Subcutaneous abdominal adipose tissue (tissue), 5 donors: Measurements from ENCODE around the gene MTMR6.
"Not testable (repeated sequence)": the region's sequence is repeated elsewhere in the genome, so short reads cannot be mapped to it uniquely, and the experiment has no call there.

Experiments used
- H3K27ac ChIP-seq: one replicate; pipeline ENCODE4 v1.7.0; 2013; ENCODE audit warnings: low read depth, mild to moderate bottlenecking, inconsistent platforms, low read length, moderate library complexity
- H3K27me3 ChIP-seq, 5 donors: one replicate each; pipeline ENCODE4 v1.7.0; 2013; ENCODE audit warnings: low read length in 5 of 5, inconsistent platforms in 1 of 5; ENCODE audit not compliant: control insufficient read depth in 5 of 5, insufficient read depth in 4 of 5
- H3K36me3 ChIP-seq, 5 donors: one replicate each; pipeline ENCODE4 v1.7.0; 2013; ENCODE audit warnings: low read length in 5 of 5; ENCODE audit not compliant: control insufficient read depth in 5 of 5, insufficient read depth in 5 of 5
- H3K4me1 ChIP-seq, 5 donors: one replicate each; pipeline ENCODE4 v1.7.0; 2013; ENCODE audit warnings: low read length in 5 of 5, mild to moderate bottlenecking in 3 of 5, moderate library complexity in 1 of 5; ENCODE audit not compliant: control insufficient read depth in 5 of 5, insufficient read depth in 5 of 5
- H3K4me3 ChIP-seq, 5 donors: one replicate each; pipeline ENCODE4 v1.7.0; 2013; ENCODE audit warnings: low read length in 5 of 5, low read depth in 1 of 5
- H3K9ac ChIP-seq, 5 donors: one replicate each; pipeline ENCODE4 v1.7.0; 2013; ENCODE audit warnings: low read length in 5 of 5, mild to moderate bottlenecking in 4 of 5, moderate library complexity in 3 of 5
- H3K9me3 ChIP-seq, 5 donors: one replicate each; pipeline ENCODE4 v1.7.0; 2013; ENCODE audit warnings: low read length in 5 of 5; ENCODE audit not compliant: control insufficient read depth in 5 of 5
- donor health status: healthy.
- donor health status: healthy.
- donor health status: healthy.
- donor health status: healthy.
- donor health status: healthy.

Gene MTMR6

DNA sequence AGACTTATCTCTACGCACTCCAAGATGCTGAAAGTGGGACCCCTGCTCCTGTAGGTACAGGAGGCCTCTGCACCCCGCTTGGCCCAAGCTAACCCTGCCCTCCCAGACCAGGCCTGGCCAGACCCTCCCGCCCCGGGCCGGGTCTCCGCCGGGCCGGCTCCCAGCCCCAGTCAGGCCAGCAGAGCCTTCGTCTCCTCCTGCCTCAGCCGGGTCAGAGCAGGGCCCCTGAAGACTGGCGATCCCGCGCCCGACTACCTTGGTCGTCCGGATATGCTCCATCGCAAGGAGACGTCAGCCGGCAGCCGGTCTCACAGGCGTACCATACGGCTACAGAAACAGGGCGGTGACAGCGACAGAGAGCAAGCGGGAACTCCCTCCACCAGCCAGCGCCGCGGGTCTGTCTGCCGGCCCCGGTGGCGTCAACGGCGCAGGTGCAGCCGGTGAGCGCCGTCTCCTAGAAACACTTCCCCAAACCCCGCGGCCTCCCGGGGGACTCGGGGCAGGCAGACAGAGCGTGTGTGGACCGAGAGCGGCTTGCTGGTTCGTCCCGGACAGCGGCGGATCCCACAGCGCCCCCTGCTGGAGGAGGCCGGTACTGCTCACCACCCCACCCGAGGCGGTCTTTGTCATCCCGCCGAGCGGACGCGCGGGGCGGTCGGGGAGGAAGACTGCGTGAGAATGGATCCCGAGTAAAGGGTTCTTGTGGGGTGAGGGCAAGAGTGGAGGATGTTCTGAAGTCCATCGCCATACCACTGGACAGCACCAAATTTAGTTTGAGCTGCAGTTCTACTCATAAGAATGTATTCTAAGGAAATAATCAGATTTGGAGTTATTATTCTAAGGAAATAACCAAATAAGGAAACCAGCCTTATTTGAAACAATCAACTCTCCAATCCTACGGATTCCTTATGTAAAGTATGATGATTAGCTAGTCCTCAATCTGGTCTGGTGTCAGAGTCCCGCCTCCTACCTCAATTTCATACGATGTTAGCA, at the start of gene MTMR6:
Gene MTMR6 (minus strand): TSS at position 520 of the 993 bp plus-strand sequence. CDS start 241 bp downstream, at position 279.
- Histone ChIP-seq H3K9me3 (no peaks in the 10 kb centered on the region), H3K36me3 (no peaks in the 10 kb centered on the region)

DNA sequence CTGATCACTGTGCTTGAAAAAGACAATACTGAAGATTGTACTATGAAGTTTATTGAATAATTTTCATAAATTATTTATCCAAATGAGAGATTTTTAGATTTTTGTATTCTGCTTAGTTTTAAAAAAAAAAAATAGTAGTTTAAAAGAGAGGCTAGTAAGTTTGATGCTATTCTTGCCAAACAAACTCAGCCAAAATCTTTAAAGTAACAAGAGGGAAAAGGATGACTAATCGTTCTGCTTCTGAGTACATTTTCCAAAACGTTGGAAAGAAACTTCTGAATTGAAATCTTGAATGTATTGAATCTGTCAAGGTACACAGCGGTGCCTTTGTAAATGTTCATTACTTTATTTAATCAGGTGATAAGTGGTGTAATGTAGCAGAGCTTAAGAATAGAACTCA, 48.6 kb upstream of the MTMR6 start:
- Histone ChIP-seq H3K27me3 (no peaks in the 10 kb centered on the region), H3K4me3 (no peak overlapping the region), H3K36me3 (peaks cover 29 to 58% (median 39%) of the 10 kb centered on the region in 5 donors), H3K9ac (no peak overlapping the region), H3K9me3 (no peaks in the 10 kb centered on the region), H3K4me1 (no peaks in the 10 kb centered on the region), H3K27ac (no peak overlapping the region)

More for the DNA sequence above, at the start of gene MTMR6:
- H3K27me3 ChIP-seq, result peaks cover 0 to 3% (median 0%) of the 10 kb centered on the region in 5 donors
- peaks cover 5 to 21% (median 20%) of the 10 kb centered on the region in 5 donors for H3K4me1 ChIP-seq
- peak within 1 kb of the TSS; percentile 74 for H3K27ac ChIP-seq
- H3K4me3 ChIP-seq, result peak within 1 kb of the TSS; percentile 66 to 97 (median 89)
- H3K9ac ChIP-seq, result peak within 1 kb of the TSS; percentile 80 to 94 (median 91)

DNA sequence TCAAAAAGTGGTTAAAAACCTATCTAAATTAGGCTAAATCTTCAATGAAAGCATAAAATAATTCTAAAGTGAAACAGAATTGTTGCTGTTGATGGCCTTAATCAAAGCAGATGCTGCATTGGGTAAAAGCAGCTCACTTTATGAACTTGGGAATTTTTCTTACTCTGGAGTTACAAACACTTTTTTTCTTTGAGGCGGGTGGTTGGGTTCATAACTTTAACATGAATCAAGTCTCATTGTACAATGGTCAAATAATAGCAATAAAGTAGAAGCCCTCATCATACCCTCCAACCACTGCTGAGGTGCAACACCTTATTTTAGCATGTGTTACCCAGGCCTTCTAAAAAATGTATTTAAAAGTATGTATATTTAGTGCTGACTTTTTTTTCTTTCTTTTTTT, 43.3 kb upstream of the MTMR6 start:
- Histone ChIP-seq H3K27ac (no peak overlapping the region), H3K36me3 (peaks cover 43 to 79% (median 67%) of the 10 kb centered on the region in 5 donors), H3K27me3 (no peaks in the 10 kb centered on the region), H3K9ac (no peak overlapping the region), H3K9me3 (no peaks in the 10 kb centered on the region), H3K4me1 (no peaks in the 10 kb centered on the region), H3K4me3 (no peak overlapping the region)

DNA sequence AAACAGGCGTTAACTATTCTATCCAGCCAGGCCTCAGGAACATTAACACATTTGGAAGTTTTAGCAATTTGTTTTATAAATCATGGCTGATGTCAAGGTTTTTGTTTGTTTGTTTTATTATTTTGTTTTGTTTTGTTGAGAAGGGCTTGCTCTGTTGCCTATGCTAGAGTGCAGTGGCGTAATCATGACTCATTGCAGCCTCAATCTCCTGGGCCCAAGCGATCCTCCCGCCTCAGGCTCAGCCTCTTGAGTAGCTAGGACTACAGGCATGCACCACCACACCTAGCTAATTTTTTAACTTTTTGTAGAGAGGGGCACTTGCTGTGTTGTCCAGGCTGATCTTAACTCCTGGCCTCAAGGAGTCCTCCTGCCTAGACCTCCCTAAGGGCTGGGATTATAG, 42.4 kb upstream of the MTMR6 start:
- Histone ChIP-seq H3K36me3 (peaks cover 51 to 87% (median 74%) of the 10 kb centered on the region in 5 donors), H3K4me3 (no peak overlapping the region)

DNA sequence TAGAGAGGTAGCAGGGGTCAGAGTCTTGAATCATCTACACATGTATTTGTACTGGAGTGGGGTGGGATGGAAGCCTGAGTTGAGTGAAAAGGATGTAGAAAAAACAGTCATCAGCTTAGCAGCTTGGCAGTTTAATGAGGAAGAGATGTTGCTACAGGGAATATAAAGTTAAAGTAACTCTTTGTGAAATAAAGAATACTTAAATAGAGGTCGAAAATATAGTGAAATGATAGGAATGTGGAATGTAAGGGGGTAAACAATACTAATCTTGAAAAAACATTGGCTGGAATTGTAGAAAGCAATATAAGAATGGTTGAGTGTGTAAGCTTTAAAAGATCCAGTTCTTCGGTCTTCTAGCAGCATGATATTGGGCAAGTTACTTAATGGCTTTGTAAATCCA, 36.8 kb upstream of the MTMR6 start:
- no peaks in the 10 kb centered on the region for H3K9me3 ChIP-seq
- no peak overlapping the region for H3K9ac ChIP-seq
- no peak overlapping the region for H3K27ac ChIP-seq
- no peak overlapping the region for H3K4me3 ChIP-seq
- H3K27me3 ChIP-seq, result no peaks in the 10 kb centered on the region
- H3K4me1 ChIP-seq, result no peaks in the 10 kb centered on the region
- peaks cover 46 to 82% (median 68%) of the 10 kb centered on the region in 5 donors for H3K36me3 ChIP-seq

More for the DNA sequence above, 42.4 kb upstream of the MTMR6 start:
- H3K9me3 ChIP-seq, result no peaks in the 10 kb centered on the region
- no peaks in the 10 kb centered on the region for H3K4me1 ChIP-seq
- H3K9ac ChIP-seq, result no peak overlapping the region
- H3K27ac ChIP-seq, result no peak overlapping the region
- H3K27me3 ChIP-seq, result no peaks in the 10 kb centered on the region

DNA sequence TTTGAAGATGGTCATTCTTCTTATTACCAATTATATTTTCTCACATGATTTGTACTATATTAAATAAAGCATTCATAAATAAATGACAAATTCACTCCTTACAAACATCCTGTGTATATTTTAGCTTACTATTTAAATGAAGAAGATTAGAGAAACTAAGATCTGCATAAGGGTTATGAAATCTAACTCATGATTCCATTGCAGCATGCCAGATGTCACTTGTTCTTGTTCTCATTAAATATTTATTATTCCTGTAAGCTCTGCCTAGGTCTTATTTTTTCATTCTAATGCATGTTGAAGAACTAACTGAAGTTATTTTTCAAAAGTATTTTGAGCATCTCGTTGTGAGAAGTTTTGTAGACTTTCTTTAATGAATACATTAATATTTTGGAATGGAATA, 32.5 kb upstream of the MTMR6 start:
- no peak overlapping the region for H3K4me3 ChIP-seq
- H3K9me3 ChIP-seq, result no peaks in the 10 kb centered on the region
- no peak overlapping the region for H3K9ac ChIP-seq
- no peaks in the 10 kb centered on the region for H3K4me1 ChIP-seq
- H3K27me3 ChIP-seq, result no peaks in the 10 kb centered on the region
- H3K27ac ChIP-seq, result no peak overlapping the region
- peaks cover 33 to 75% (median 61%) of the 10 kb centered on the region in 5 donors for H3K36me3 ChIP-seq

DNA sequence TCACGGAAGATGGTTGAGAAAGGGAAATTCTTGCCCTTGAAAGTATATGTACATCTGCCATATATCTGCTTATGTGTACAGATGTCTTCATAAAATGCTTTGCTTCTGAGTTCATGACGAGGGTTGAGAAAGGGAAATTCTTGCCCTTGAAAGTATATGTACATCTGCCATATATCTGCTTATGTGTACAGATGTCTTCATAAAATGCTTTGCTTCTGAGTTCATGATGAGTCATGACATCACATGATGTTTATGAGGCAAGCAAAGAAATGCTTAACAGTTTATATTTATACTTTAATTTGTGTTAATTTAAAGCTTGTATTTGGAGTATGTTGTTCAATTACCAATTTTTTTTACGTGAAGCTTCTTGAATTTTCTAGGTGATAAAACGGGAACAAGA, 31.7 kb upstream of the MTMR6 start:
- peaks cover 33 to 75% (median 61%) of the 10 kb centered on the region in 5 donors for H3K36me3 ChIP-seq

DNA sequence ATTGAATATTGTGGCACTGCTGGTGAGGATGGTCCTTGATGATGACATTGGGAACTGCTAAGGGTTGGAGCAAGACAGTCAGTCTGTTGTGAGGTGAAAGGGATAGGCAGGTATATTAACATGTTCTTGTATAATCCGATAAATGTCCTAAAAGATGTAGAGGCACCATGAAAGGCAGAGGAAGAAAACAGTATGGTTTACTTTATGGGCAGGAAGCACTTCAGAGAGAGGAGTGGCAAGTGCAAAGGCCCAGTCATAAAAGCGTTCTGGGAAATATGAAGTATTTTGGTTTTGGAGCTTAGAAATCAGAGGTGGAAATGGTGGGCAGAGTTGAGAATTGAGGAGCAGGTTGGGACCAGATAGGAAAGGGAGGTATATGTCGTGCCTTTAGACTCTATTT, 23.6 kb upstream of the MTMR6 start:
- Histone ChIP-seq H3K9ac (no peak overlapping the region), H3K4me1 (no peaks in the 10 kb centered on the region), H3K9me3 (no peaks in the 10 kb centered on the region), H3K4me3 (no peak overlapping the region), H3K27me3 (no peaks in the 10 kb centered on the region), H3K27ac (no peak overlapping the region), H3K36me3 (peaks cover 36 to 65% (median 46%) of the 10 kb centered on the region in 5 donors)

More for the DNA sequence above, 31.7 kb upstream of the MTMR6 start:
- H3K9me3 ChIP-seq, H3K4me1 ChIP-seq, H3K4me3 ChIP-seq, H3K27me3 ChIP-seq, H3K9ac ChIP-seq, H3K27ac ChIP-seq: not testable (repeated sequence)

DNA sequence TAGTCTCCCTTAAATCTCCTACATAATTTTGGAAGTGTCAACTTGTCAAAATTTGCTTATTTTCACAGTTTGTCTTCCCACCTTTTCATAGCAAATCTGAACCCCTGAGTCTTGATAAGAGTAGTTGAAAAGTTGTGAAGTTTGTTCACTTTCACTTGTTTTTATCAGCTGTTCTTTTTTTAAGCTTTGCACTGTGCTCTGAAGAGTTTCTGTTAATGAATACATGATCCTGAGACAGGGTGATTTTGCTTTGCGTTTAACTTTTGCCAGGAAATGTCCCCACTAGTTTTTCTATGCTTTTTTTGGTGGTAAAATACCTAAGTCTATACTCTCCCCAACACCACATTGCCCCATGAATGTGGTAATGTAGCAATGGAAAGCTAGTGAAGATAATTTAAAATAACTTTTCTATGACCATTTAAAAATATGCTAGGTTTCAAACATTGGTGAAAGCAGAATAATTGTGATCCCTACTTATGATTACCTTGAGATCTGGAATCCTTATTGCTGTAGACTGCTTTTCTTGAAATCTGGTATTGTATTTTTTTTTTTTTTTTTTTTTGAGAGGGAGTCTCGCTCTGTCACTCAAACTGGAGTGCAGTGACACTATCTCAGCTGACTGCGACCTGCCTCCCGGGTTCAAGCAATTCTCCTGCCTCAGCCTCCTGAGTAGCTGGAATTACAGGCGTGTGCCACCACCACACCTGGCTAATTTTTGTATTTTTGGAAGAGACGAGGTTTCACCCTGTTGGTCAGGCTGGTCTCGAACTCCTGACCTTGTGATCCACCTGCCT, 19.6 kb upstream of the MTMR6 start:
- peaks cover 13 to 31% (median 21%) of the 10 kb centered on the region in 5 donors for H3K36me3 ChIP-seq
- H3K27ac ChIP-seq, result no peak overlapping the region
- H3K27me3 ChIP-seq, result no peaks in the 10 kb centered on the region
- H3K9ac ChIP-seq, result no peak overlapping the region
- H3K4me3 ChIP-seq, result no peak overlapping the region
- no peaks in the 10 kb centered on the region for H3K9me3 ChIP-seq
- H3K4me1 ChIP-seq, result peaks cover 0 to 11% (median 10%) of the 10 kb centered on the region in 5 donors
